Loucy (cell line): ENCODE data around the gene LMBR1.

Experiments
- H2AFZ ChIP-seq: fragments of 200-600 bp; sonication (generic); 2 replicates; pipeline ENCODE4 v1.6.0; 2016; ENCODE audit warnings: antibody characterized with exemption, mild to moderate bottlenecking, low read length, moderate library complexity
- H3F3A ChIP-seq: fragments of 200-600 bp; 2 replicates; pipeline ENCODE4 v1.6.0; 2016; ENCODE audit warnings: antibody characterized with exemption, low read depth, mild to moderate bottlenecking
- H3K27me3 ChIP-seq: fragments of 200-600 bp; sonication (generic); 2 replicates; pipeline ENCODE4 v1.6.1; 2014; ENCODE audit warnings: low read length, mild to moderate bottlenecking; ENCODE audit not compliant: insufficient read depth, poor library complexity, severe bottlenecking
- H3K36me3 ChIP-seq: fragments of 200-600 bp; sonication (generic); 2 replicates; pipeline ENCODE4 v1.6.1; 2016; ENCODE audit warnings: low read length; ENCODE audit not compliant: insufficient read depth
- H3K4me1 ChIP-seq: fragments of 200-600 bp; sonication (generic); 2 replicates; pipeline ENCODE4 v1.5.1; 2014; ENCODE audit warnings: low read length, mild to moderate bottlenecking; ENCODE audit not compliant: insufficient read depth, poor library complexity, severe bottlenecking
- H3K4me2 ChIP-seq: fragments of 200-600 bp; sonication (generic); 2 replicates; pipeline ENCODE4 v1.6.0; 2014; ENCODE audit warnings: antibody characterized with exemption, low read length, low read depth, mild to moderate bottlenecking; ENCODE audit not compliant: poor library complexity, severe bottlenecking
- H3K4me3 ChIP-seq: fragments of 200-600 bp; sonication (generic); 2 replicates; pipeline ENCODE4 v1.5.1; 2014; ENCODE audit warnings: low read length, mild to moderate bottlenecking, mixed read lengths; ENCODE audit not compliant: poor library complexity, severe bottlenecking
- H3K79me2 ChIP-seq: fragments of 200-600 bp; sonication (generic); 2 replicates; pipeline ENCODE4 v1.6.1; 2014; ENCODE audit warnings: low read length; ENCODE audit not compliant: insufficient read depth
- H3K9ac ChIP-seq: fragments of 200-600 bp; sonication (generic); 2 replicates; pipeline ENCODE4 v1.6.0; 2014; ENCODE audit warnings: mild to moderate bottlenecking, low read depth, low read length, moderate library complexity; ENCODE audit not compliant: poor library complexity, severe bottlenecking
- H3K9me2 ChIP-seq: fragments of 200-600 bp; sonication (generic); replicated peaks from 2 replicates; pipeline ENCODE4 v1.6.1; 2016; ENCODE audit warnings: low read depth, low read length, mixed read lengths
- H3K9me3 ChIP-seq: fragments of 200-600 bp; sonication (generic); 2 replicates; pipeline ENCODE4 v1.6.1; 2014; ENCODE audit warnings: mild to moderate bottlenecking, antibody characterized with exemption, low read length, low read depth; ENCODE audit not compliant: insufficient read depth
- H4K20me1 ChIP-seq: fragments of 200-600 bp; sonication (generic); 2 replicates; pipeline ENCODE4 v1.6.0; 2014; ENCODE audit warnings: antibody characterized with exemption, low read length, mild to moderate bottlenecking; ENCODE audit not compliant: insufficient read depth, poor library complexity, severe bottlenecking
- EZH2phosphoT487 ChIP-seq: fragments of 200-600 bp; IDR thresholded peaks from 2 replicates; pipeline ENCODE4 v1.6.1; 2018; ENCODE audit warnings: antibody characterized with exemption, mild to moderate bottlenecking, moderate library complexity, borderline replicate concordance
- TF ChIP-seq, protein P1 (sequence below): fragments of 200-600 bp; sonication (generic); conservative IDR thresholded peaks from 2 replicates; pipeline ENCODE4 v1.5.1; 2014; ENCODE audit warnings: mild to moderate bottlenecking, antibody characterized with exemption, low read length

Gene LMBR1

DNA sequence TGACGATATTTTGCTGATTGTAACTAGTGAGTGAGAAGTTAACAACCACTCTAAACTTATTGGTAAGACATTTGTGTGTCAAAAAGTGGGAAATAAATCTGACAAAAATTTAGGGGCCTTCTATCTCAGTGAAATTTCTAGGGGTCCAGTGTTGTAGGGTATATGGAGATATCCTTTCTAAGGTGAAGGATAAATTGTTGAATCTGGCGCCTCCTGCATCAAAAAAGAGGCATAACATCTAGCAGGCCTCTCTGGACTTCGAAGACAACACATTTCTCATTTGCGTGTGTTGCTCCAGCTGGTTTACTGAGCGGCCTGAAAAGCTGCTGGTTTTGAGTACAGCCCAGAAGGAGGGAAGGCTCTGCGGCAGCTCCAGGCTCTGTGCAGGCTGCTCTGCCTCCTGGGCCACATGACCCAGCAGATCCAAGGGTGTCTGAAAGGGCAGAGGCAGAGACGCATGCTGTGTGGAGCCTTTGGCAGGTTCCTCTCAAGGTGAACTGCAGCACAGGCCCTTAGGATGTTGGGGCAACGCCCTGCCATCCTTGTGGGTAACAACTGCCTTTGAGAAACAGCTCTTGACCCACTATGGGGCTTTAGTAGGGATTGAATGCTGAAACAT, 72.4 kb downstream of the LMBR1 start:
- no peaks in the 10 kb centered on the region for H3K9me3 ChIP-seq
- peaks cover 10% of the 10 kb centered on the region for H3K36me3 ChIP-seq
- TF ChIP-seq, protein P1, sequence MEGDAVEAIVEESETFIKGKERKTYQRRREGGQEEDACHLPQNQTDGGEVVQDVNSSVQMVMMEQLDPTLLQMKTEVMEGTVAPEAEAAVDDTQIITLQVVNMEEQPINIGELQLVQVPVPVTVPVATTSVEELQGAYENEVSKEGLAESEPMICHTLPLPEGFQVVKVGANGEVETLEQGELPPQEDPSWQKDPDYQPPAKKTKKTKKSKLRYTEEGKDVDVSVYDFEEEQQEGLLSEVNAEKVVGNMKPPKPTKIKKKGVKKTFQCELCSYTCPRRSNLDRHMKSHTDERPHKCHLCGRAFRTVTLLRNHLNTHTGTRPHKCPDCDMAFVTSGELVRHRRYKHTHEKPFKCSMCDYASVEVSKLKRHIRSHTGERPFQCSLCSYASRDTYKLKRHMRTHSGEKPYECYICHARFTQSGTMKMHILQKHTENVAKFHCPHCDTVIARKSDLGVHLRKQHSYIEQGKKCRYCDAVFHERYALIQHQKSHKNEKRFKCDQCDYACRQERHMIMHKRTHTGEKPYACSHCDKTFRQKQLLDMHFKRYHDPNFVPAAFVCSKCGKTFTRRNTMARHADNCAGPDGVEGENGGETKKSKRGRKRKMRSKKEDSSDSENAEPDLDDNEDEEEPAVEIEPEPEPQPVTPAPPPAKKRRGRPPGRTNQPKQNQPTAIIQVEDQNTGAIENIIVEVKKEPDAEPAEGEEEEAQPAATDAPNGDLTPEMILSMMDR, result peak; percentile 76
- TF ChIP-seq EZH2phosphoT487, result no peak
- H3F3A ChIP-seq, result no peaks in the 10 kb centered on the region
- no peaks in the 10 kb centered on the region for H3K79me2 ChIP-seq
- H2AFZ ChIP-seq, result no peak overlapping the region
- no peak overlapping the region for H3K4me3 ChIP-seq
- H3K4me1 ChIP-seq, result no peaks in the 10 kb centered on the region
- H3K9ac ChIP-seq, result no peak overlapping the region
- H3K9me2 ChIP-seq, result no peaks in the 10 kb centered on the region
- no peak overlapping the region for H3K4me2 ChIP-seq
- no peaks in the 10 kb centered on the region for H3K27me3 ChIP-seq
- H4K20me1 ChIP-seq, result no peaks in the 10 kb centered on the region

DNA sequence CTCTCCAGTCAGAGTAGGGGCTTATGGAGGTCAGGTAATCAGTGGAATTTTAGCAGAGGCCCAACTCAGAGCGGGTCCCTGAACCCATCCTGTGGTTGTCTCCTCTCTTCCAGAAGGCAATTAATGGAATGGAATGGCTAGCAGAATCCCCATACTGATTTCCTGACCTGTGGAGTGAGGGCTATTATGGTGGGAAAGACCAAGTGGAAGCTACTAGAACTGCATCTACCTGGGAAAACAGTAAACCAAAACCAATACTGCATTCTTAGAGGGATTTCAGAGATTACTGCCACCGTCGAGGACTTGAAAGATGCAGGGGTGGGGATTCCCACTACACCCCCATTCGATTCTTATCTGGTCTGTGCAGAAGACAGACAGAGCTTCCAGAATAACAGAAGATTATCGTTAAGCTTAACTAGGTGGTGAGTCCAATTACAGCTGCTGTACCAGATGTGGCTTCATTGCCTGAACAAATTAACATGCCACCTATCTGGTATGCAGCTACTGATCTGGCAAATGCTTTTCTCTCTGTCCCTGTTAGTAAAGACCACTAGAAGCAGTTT, 73.2 kb downstream of the LMBR1 start:
- no peak overlapping the region for H3K4me2 ChIP-seq
- H3K36me3 ChIP-seq, result peaks cover 10% of the 10 kb centered on the region
- no peaks in the 10 kb centered on the region for H3F3A ChIP-seq
- H3K27me3 ChIP-seq, result no peaks in the 10 kb centered on the region
- no peaks in the 10 kb centered on the region for H3K79me2 ChIP-seq
- no peaks in the 10 kb centered on the region for H3K9me3 ChIP-seq
- TF ChIP-seq, protein P1, result no peak
- no peak for TF ChIP-seq EZH2phosphoT487
- no peak overlapping the region for H2AFZ ChIP-seq
- no peaks in the 10 kb centered on the region for H3K9me2 ChIP-seq
- no peaks in the 10 kb centered on the region for H4K20me1 ChIP-seq
- H3K4me1 ChIP-seq, result no peaks in the 10 kb centered on the region
- H3K4me3 ChIP-seq, result no peak overlapping the region
- H3K9ac ChIP-seq, result no peak overlapping the region

DNA sequence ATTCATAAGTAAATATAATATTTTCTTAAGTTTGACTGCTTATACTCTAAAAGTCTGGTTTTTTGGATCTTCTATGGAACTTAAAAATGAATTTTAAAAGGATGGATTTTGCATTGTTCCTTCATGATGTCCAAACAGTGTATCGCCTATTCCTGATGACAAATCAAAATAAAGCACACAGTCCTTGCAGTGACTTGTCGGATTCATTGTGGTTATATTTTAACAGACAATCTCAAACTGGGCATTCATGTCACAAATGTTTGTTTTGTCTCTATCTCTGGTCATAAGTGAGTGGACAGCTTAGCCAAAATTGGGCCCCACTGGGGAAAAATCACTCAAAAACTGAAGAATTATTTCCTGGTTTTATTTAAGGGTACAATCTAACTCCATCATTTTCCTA, 74.8 kb downstream of the LMBR1 start:
- no peak for TF ChIP-seq EZH2phosphoT487
- TF ChIP-seq, protein P1, result no peak
- Histone ChIP-seq H3K4me3 (no peak overlapping the region), H3K79me2 (no peaks in the 10 kb centered on the region), H2AFZ (no peak overlapping the region), H3K4me1 (no peaks in the 10 kb centered on the region), H4K20me1 (no peaks in the 10 kb centered on the region), H3K27me3 (no peaks in the 10 kb centered on the region), H3K4me2 (no peak overlapping the region), H3K9ac (no peak overlapping the region), H3F3A (no peaks in the 10 kb centered on the region), H3K9me3 (no peaks in the 10 kb centered on the region), H3K9me2 (no peaks in the 10 kb centered on the region), H3K36me3 (peaks cover 10% of the 10 kb centered on the region)
